GM21381 (cell line): ENCODE data around the gene TRIM14.
"Not testable (repeated sequence)": the region's sequence is repeated elsewhere in the genome, so short reads cannot be mapped to it uniquely, and the experiment has no call there.

Source experiments
- ATAC-seq: cut with Tn5 transposase; IDR thresholded peaks from one replicate; pipeline ENCODE4 v1.9.1; 2021; ENCODE audit warnings: mild to moderate bottlenecking, moderate library complexity; ENCODE audit not compliant: unreplicated experiment

TRIM14 gene

GRCh38 chr9:98117097-98117496, 1.9 kb downstream of the TRIM14 start:
- not testable (repeated sequence) for ATAC-seq

- no peak for ATAC-seq
Measured at GRCh38 chr9:98109052-98109451, 10.0 kb downstream of the TRIM14 start.

- peak; percentile 71 for ATAC-seq
Measured at GRCh38 chr9:98108531-98109031, 10.4 kb downstream of the TRIM14 start.

- no peak for ATAC-seq
Measured at GRCh38 chr9:98107926-98108325, 11.1 kb downstream of the TRIM14 start.

- ATAC-seq, result no peak
Measured at GRCh38 chr9:98105006-98105405, 14.0 kb downstream of the TRIM14 start.

- ATAC-seq, result no peak
Measured at GRCh38 chr9:98104445-98104881, 14.6 kb downstream of the TRIM14 start.

- ATAC-seq, result peak; percentile 96
Measured at GRCh38 chr9:98101868-98102273, 17.2 kb downstream of the TRIM14 start.

- ATAC-seq, result no peak
Measured at GRCh38 chr9:98101416-98101815, 17.6 kb downstream of the TRIM14 start.

GRCh38 chr9:98100456-98100855, 18.6 kb downstream of the TRIM14 start:
- no peak for ATAC-seq

GRCh38 chr9:98099898-98100297, 19.1 kb downstream of the TRIM14 start:
- ATAC-seq, result no peak

- ATAC-seq, result no peak
Measured at GRCh38 chr9:98099346-98099745, 19.7 kb downstream of the TRIM14 start.

- ATAC-seq, result no peak
Measured at GRCh38 chr9:98097836-98098235, 21.2 kb downstream of the TRIM14 start.

- no peak for ATAC-seq
Measured at GRCh38 chr9:98096091-98096490, 22.9 kb downstream of the TRIM14 start.

GRCh38 chr9:98095401-98095800, 23.6 kb downstream of the TRIM14 start:
- ATAC-seq, result no peak

- no peak for ATAC-seq
Measured at GRCh38 chr9:98094851-98095250, 24.2 kb downstream of the TRIM14 start.

- no peak for ATAC-seq
Measured at GRCh38 chr9:98094316-98094715, 24.7 kb downstream of the TRIM14 start.

- no peak for ATAC-seq
Measured at GRCh38 chr9:98092613-98092931, 26.4 kb downstream of the TRIM14 start.

- no peak for ATAC-seq
Measured at GRCh38 chr9:98091735-98092612, 27.0 kb downstream of the TRIM14 start.

- not testable (repeated sequence) for ATAC-seq
Measured at GRCh38 chr9:98090674-98091073, 28.3 kb downstream of the TRIM14 start.

- no peak for ATAC-seq
Measured at GRCh38 chr9:98087420-98088354, 31.3 kb downstream of the TRIM14 start.

GRCh38 chr9:98086461-98086860, 32.6 kb downstream of the TRIM14 start:
- ATAC-seq, result no peak

- no peak for ATAC-seq
Measured at GRCh38 chr9:98085944-98086343, 33.1 kb downstream of the TRIM14 start.
